Astrocyte (in vitro differentiated cells and primary cell): Measurements from ENCODE around the gene ACOX1.

Experiments
- EZH2 ChIP-seq: IDR thresholded peaks from 2 replicates; pipeline ENCODE4 v1.6.1; 2012; ENCODE audit warnings: mild to moderate bottlenecking, low read length, inconsistent platforms; ENCODE audit not compliant: insufficient read depth
- TF ChIP-seq, protein P1 (sequence below): IDR thresholded peaks from 2 replicates; pipeline ENCODE4 v1.5.1; 2011; ENCODE audit warnings: low read depth, mild to moderate bottlenecking, inconsistent platforms, low read length, moderate library complexity; ENCODE audit not compliant: insufficient read depth

DNA sequence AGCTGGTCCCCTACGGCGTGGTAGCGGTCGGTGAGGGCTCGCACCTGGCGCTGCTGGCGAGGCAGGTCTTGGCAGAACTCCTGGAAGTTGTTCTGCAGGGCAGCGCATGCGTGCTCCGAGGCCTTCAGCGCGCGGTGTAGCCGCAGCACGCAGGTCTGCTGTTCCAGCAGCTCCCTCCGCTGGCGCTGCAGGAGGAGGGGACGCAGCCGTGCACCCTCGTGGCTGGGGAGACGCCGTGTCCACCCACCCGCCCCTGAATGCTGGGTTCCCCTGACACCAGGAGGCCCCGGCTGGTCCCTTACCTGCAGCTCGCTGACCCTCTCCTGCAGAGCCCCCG lies 35.9 kb upstream of the ACOX1 start:
- TF ChIP-seq, protein P1, sequence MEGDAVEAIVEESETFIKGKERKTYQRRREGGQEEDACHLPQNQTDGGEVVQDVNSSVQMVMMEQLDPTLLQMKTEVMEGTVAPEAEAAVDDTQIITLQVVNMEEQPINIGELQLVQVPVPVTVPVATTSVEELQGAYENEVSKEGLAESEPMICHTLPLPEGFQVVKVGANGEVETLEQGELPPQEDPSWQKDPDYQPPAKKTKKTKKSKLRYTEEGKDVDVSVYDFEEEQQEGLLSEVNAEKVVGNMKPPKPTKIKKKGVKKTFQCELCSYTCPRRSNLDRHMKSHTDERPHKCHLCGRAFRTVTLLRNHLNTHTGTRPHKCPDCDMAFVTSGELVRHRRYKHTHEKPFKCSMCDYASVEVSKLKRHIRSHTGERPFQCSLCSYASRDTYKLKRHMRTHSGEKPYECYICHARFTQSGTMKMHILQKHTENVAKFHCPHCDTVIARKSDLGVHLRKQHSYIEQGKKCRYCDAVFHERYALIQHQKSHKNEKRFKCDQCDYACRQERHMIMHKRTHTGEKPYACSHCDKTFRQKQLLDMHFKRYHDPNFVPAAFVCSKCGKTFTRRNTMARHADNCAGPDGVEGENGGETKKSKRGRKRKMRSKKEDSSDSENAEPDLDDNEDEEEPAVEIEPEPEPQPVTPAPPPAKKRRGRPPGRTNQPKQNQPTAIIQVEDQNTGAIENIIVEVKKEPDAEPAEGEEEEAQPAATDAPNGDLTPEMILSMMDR = no peak
- TF ChIP-seq EZH2 = no peak
